GM21529 (cell line): ENCODE measurements around the gene AK8.

Experiments used
- ATAC-seq: cut with Tn5 transposase; IDR thresholded peaks from one replicate; pipeline ENCODE4 v1.9.1; 2021; ENCODE audit not compliant: unreplicated experiment

AK8 gene

DNA sequence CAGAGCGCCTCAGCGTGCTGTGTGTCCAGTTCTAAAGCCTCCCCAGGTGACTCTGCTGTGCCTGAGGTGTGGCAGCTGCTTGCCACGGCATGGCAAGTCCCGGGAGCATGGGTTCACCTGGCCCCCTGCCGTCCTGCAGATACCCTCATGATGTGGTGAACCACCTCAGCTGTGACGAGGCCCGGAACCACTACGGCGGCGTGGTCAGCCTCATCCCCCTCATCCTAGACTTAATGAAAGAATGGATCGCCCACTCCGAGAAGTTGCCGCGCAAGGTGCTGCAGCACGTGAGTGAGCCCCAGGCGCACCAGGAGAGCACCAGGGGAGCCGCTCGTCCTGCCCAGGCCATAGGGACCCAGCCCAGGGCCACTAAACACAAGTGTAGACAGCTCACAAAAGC lies 10.1 kb upstream of the AK8 start:
- no peak for ATAC-seq

DNA sequence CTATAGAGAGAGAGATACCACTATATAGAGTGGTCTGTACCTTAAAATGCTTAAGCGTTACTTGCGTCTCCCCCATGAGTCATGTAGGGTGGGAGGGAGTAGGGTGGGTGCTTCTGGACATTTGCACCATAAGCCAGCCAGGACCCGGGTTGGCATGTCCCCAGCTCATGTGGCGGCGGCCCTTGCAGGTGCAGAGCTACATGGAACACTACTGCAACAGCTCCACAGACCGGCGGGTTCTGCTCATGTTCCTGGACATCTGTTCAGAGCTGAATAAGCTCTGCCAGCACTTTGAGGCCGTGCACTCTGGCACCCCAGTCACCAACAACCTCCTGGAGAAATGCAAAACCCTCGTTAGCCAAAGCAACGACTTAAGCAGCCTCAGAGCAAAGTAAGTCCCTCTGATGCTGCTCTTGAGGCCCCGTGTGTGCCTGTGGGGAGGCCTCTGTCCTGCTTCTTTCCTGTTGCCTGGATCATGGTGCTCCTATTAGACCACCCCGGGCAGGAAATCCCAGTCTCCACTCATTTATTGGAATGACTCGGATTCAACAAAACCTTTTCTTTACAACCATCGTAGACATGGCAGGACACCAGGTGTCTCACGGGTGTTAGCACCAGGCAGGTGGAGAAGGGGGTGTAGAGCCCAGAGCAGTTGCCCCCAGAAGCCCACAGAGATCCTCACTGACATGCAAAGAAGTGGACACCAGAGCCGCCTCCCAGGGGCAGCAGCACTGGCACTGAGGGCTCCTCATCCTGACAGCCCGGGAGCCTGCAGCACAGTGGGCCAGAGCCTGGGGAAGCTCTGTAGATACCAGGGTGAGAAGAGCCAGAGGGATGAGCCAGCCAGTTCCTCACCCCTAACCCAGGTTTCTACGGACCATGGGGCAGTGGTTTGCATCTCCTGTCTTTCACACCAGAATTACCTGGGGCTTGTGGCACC lies 9.4 kb upstream of the AK8 start:
- no peak for ATAC-seq

DNA sequence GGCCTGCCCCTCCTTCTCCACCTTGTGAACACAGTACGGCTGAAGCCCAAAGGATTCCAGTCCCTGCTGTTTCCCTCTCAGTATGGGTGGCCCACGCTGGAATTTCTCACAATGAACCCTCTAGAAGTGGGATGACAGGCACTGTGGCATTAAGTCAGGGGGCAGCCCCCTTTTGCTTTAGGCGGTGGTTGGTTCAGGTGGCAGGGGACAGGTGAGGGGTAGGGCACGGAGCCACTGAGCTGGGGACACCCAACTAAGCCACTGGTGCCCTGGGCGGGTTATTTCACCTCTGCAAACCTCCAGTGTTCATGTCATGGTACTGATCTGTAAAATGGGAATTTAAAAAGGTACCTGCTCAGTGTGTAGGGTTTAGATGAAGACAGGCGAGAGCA lies 8.2 kb upstream of the AK8 start:
- no peak for ATAC-seq

DNA sequence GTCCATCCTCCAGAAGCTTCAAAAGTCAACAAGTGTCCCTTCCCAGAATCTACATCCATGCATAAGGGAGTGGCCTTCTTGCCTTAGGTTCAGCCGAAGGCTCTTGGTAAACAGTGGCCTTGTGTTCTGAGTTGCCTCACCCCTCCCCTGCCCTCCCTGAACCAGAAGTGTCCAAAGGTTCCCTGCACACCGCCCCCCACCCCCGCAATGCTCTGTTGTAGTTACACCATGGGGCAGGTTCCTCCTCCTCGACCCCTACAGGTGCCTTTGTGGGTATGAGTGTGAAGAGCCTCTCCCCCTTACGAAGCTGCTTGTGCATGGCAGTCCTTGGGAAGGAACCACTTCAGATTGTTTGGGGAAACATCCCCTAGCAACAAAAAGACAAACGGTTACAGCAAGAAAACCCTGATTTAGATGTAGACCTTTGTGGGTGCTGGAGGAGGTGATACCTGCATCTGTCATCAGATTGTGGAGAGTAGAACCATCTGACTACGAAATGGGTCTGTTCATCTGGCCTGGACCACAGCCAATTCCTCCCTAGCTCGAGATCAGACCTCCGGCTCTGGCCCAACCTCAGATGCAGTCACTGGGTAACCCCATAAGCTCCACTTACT lies 7.7 kb upstream of the AK8 start:
- ATAC-seq, result no peak

DNA sequence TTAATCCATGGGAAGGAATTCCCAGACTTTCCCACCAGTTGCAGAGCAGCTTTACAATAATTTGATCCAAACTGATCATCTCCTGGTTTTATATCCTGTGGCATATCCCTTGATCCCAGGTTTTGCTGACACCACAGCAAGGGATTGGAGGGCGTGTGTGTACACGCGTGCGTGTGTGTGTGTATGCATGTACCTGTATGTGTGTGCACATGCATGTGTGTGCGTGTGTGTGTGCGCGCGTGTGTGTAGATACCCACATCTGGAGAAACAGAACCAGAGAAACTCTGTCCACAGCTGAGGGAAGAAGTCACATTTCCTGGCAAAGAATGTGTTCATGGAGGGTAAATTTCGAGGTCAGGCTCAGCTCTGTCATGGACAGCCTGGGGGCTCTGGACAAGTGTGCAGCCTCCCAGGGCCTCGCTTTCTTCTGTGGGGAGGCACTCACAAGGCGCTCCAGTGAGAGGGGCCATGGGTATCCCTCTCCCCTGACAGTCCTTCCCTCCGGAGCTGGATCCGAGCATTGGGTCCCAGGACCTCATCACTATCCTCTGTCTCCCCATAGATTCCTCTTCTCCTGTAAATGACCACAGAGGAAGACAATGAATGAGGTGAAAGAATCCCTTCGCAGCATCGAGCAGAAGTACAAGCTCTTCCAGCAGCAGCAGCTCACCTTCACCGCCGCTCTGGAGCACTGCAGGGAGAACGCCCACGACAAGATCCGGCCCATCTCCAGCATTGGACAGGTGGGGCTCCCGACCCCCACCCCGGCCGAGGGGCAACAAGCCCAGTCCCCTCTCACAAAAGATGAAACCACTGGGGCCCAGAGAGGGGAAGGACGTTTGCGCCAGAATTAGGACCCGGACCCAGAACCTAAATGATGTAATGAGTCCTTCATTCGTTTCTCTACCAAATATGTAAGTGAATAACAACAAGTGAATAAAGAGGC lies 5.5 kb upstream of the AK8 start:
- ATAC-seq, result no peak

DNA sequence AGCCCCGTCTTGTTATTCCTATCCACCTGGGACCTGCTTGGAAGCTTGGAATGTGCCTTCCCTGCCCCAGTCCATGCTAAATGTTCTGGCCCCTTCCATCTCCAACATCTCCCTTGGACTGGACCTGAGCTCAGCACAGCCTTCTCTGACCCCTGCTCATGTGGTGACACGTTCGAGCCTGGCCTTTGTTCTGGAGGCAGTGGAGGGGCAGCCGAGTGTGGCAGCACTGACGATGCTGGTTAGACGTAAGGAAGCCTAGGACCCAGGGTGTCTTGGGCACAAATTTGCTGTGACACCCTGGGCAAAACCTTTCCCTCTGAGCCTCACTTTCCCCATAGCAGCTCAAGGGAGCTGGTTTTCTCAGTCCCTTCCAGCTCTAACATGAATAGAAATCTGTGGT lies 4.5 kb upstream of the AK8 start:
- no peak for ATAC-seq

DNA sequence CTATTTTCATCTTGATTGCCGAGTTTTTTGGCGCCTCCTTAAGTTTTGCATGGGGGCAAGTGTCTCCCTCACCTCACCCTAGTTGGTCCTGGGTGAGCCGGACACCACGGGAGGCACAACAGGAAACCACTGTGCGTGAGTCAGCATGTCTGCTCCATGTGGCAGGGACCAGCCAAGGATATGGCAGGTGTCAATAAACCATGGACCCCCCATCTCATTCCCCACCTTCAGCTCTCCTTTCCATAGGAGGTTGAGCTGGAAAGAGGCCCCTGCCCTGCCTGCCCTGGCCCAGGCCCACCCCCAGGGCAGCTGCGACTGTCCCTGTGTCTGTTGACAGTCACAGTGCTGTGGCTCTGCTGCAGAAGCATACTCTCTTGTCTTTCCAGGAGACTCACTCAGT lies 3.7 kb upstream of the AK8 start:
- no peak for ATAC-seq

DNA sequence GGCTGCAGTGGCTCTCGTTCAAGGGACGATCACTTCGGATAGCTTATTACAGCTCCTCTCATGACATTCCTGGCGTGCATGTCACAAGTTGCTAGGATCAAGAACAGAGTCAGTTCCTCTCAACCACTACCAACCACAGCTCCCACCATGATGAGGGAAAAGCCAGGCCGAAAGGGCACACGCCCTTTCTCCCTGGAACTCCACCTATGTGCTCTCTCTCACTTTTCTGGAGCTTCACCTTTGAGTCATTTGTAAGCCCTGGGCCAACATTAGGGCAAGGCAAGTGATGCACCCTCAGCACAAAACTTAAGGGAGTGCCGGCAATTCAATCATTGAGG lies 2.2 kb upstream of the AK8 start:
- no peak for ATAC-seq

DNA sequence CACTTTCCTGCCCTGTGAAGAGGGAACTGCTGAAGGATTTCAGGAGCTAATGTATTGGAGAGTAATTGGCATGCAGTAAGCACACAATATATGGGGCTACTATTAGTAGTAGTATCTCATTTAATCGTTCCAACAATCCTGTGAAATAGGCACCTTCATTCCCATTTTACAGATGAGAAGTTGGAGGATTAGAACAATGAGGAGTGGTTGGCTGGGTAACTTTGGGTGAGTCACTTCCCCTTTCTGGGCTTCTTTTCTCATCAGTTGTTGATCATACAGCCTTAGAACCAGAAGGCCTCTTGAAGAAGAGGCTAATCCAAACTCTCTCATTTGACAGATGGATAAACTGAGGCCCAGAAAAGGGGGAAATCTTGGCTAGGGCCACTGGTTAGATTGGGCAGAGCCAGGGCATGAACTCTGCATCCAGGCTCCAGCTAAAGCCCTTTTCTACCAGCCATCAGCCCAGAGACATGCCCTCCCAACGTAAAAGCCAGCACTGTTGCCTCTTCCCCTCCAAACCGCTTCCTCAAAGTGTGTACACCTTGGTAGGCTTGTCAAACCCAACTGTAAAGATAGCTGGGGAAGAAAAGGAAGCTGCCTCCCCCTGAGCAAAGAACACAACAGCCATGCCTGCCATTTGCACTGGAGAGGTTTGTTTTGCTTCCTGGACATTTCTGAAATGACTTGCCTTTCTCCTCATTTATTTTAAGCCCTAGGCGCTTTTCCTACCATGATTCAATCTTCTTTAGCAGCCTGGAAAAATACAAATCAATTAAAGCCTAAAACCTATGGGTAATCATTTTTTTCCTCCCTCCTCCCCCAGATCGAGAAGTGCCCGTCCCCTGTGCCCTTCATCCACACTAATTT lies 1.6 kb upstream of the AK8 start:
- ATAC-seq, result no peak

DNA sequence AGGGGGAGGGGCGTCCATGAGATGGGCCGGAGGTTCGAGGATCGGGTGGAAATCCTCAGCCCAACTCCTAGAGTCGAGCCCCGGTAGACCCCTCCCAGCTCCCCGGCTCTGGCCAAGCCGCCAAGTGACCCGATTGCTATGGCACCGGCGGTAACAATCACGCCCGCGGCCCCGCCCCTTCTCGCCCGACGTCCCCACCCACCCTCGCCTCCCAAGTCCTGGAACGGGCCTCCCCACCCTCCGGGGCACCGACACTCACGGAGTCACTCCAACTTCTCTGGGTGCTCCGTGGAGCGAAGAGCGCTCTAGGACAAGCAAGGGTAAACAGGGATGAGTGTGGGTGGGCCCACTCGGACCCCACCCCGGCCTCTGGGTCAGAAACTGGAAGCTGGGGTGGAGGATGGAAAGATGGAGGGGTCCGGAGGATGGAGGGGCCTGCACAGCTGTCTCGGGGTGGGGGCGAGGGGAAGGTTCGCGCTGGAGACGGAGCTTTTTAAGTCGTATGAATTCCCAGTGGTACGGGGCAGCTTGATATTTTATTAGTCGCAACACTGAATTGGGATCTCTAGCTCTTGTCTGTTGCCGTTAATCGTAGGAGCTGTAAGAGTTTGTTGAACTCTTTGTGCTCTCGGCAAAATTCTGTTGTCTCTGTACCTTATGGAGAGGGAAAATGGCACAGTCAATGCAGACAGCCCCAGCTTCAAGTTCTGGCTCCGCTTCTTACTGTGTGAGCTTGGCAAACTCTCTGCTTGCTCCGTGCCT lies 792 bp upstream of the AK8 start, which contains the start of gene SPACA9:
SPACA9 (plus strand) TSS at position 204 of the 762 bp plus-strand sequence. CDS start 5,050 bp downstream, outside the sequence.
- ATAC-seq, result no peak

DNA sequence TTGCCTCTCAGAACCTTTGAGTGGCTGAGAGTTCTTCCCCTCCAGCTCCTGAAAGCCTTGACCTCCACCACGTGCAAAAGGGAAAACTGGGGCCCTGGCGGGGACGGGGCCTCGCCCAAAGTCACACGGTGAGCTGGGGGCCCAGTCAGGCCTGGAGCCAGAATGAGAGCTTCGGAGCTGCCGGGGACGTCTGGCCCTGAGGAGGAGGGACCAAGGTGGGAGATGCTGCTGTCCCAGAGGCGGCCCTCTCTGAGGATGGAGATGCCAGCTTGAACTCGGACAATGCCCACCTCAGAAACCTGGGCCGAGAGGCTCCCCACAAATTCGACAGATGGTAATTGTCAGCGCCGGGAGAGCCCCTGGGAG lies 643 bp downstream of the AK8 start:
- ATAC-seq, result no peak

DNA sequence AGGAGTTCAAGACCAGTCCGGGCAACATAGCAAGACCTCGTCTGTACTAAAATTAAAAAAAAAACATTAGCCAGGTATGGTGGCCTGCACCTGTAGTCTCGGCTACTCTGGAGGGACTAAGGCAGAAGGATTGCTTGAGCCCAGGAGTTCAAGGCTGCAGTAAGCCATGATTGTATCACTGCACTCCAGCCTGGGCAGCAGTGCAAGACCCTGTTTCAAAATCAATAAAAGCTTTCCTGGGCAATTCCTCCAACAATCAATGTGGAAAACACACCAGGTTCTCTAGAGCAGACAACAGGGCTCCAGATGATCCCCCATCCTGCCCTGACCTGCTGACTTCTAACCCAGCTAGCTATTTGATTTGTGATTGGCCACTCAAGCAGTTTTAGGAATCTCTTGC lies 1.2 kb downstream of the AK8 start:
- ATAC-seq, result no peak

DNA sequence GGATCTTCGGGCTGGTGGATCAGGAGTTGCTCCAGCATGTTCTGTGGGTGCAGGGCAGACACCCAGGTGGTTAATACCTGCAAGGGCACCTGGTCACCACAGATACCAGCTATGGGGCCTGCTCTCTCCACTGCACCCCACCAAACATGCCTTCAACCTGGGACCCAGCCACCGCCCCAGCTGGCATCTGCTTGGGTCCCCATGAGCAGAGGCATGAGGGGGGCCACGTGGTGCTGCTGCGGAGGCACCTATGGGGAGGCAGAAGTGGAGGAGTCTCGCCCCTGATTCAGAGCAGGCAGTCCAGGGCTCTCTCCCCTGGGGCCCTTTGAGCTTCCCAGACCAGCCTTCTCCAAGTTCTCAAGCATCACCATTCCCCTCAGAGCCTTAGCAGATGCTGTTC lies 2.9 kb downstream of the AK8 start:
- ATAC-seq, result no peak

DNA sequence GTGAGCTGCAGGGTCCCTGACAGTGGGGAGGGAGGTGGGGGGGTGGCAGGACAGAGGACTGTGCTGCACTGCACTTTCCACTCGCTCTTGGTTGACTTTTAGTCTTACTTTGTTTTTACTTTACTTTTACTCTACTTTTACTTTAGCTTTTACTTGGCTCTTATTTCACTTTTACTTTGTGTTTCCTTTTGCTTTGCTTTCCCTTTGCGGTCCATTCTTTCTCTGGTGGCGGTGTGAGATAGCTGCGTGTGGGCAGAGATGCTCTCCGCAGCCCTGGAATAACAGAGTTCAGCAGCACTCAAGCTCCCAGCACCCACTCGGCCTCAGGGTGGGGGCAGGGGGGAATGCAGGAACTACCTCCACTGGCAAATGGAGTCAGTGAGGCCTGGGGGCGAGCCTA lies 4.7 kb downstream of the AK8 start:
- ATAC-seq, result no peak

DNA sequence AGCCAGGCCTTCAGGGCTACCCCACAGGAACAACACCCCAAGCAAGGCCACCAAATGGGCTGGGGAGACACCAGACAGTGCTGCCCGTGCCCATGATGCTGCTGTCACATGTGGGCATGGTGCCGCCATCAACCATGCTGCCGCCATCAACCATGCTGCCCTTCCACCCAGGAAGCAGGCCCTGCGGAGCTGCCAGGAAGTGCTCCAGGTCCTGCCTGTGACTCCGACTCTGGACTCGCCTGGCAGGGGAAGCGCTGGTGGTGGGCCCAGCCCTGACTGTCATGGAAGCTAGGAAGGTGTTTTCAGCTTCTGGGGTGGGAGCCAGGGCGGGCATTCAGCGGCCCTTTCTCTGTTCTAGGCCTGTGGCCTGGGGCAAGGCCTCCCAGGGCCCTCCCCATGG lies 8.8 kb downstream of the AK8 start:
- ATAC-seq, result no peak

DNA sequence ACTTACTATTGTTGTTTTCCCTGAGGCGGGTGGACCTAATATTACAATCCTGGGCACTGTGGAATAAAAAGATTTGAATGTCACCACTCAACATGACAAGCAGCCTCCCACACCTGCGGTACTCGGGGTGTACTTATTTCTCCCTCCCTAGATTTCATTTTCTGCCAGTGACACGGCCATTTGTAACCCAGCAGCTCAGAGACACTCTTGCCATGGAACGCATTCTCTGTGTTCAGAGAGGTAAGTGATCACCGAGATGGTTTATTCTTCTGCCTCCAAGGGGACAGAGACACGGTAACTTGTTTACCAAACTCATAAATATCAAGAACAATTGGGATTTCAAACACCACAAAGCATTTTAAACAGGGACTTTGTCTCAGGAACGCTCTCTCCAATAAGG lies 11.2 kb downstream of the AK8 start:
- ATAC-seq, result no peak

DNA sequence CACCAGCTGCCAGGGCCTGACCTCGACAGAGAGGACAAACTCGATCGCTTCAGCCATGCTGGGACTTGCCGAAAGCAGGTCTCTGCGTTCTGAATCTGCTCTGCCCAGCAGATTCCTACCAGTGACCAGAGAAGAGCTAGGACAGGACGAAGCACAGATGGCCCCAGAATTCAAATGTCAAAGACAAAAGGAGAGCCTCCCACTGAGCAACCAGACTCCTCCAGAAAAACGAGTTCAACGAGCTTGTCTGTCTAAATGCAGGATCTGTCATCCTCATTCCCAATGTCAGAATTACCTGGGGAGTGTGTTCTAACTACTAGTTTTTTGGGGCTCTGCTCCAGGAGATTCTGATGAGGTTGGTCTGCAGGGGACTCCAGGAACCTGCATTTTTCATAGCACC lies 13.4 kb downstream of the AK8 start:
- no peak for ATAC-seq

DNA sequence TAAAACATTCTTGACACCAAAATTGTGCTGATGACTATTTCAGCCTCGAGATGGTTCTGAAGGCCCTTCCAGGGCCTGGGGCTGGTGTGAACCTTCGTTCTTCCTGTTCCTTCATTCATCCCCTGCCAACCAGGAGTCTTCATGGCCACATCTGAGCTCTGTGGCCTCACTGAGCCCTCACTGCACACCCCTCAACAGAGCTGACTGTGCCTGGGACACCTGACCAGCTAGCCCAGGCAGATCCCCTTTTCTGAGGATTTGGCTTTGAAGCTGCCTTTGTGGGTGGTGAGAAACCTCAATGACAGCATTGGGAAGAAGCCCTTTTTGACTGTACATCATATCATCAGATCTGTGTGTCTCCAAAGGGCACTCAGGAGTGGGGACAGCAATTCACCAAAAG lies 13.8 kb downstream of the AK8 start:
- no peak for ATAC-seq

DNA sequence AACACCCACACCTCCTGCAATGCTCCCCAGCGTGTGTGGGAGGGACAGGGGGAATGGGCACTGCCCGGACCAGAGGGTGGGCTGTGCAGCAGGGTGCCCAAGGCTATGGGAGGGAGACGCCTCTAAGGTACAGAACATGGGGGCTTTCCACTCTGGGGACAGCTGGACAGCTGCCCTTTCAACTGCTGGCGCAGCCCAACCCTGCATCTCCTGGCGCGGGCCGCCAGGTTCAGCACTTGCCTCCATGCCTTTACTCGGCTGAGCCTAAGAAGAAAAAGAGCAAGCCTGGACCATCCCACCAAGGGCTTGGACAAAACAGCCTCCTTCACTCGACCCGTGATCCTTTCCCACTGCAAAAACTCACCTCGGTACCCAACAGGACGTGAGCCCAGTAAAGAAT lies 15.0 kb downstream of the AK8 start:
- no peak for ATAC-seq

DNA sequence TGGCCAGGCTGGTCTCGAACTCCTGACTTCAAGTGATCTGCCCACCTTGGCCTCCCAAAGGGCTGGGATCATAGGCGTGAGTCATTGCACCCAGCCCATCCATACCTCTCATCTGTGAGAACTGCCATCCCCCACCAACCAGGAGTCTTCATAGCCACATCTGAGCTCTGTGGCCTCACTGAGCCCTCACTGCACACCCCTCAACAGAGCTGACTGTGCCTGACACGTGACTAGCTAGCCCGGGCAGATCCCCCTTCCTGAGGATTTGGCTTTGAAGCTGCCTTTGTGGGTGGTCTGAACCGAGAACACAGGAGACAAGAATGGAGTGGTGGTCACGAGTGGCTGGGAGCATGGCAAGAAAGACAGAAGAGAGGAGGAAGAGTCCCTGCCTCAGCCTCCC lies 15.6 kb downstream of the AK8 start:
- ATAC-seq, result no peak
